ENCODE measurements around the gene FOXRED2.

DNA sequence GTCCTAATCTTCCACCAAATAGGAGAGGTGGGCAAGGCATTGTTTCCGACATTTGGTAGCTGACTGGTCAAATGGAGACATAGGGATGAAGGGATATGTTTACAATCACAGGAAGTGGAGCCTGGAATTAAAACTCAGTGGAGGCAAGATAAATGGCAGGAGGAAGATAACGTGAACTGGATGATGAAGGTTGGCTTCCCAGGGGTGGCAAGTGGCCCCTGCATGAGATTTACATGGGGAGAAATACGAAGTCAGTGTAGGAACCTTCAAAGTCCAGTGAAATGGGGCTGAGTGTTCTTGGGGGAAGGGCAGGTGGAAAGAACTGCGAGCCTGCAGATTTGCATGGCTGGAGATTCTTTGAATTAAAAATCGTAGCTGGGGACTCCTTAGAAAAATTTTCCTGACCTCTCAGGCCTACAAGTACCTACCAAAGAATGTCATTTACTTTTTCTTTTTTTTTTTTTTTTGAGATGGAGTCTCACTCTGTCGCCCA is 724 bp upstream of the FOXRED2 start:
- TF ChIP-seq, protein P1, sequence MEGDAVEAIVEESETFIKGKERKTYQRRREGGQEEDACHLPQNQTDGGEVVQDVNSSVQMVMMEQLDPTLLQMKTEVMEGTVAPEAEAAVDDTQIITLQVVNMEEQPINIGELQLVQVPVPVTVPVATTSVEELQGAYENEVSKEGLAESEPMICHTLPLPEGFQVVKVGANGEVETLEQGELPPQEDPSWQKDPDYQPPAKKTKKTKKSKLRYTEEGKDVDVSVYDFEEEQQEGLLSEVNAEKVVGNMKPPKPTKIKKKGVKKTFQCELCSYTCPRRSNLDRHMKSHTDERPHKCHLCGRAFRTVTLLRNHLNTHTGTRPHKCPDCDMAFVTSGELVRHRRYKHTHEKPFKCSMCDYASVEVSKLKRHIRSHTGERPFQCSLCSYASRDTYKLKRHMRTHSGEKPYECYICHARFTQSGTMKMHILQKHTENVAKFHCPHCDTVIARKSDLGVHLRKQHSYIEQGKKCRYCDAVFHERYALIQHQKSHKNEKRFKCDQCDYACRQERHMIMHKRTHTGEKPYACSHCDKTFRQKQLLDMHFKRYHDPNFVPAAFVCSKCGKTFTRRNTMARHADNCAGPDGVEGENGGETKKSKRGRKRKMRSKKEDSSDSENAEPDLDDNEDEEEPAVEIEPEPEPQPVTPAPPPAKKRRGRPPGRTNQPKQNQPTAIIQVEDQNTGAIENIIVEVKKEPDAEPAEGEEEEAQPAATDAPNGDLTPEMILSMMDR (IDR thresholded peaks at IDR 0.05), result no peak
- no peak for TF ChIP-seq ZFX (IDR thresholded peaks at IDR 0.05; ENCODE audit: borderline replicate concordance)

Data from 22Rv1 (cell line).